Measurements from ENCODE around the gene HOXB9.

- TF ChIP-seq POLR2A (IDR thresholded peaks at IDR 0.05), result no peak
- TF ChIP-seq, protein P1, sequence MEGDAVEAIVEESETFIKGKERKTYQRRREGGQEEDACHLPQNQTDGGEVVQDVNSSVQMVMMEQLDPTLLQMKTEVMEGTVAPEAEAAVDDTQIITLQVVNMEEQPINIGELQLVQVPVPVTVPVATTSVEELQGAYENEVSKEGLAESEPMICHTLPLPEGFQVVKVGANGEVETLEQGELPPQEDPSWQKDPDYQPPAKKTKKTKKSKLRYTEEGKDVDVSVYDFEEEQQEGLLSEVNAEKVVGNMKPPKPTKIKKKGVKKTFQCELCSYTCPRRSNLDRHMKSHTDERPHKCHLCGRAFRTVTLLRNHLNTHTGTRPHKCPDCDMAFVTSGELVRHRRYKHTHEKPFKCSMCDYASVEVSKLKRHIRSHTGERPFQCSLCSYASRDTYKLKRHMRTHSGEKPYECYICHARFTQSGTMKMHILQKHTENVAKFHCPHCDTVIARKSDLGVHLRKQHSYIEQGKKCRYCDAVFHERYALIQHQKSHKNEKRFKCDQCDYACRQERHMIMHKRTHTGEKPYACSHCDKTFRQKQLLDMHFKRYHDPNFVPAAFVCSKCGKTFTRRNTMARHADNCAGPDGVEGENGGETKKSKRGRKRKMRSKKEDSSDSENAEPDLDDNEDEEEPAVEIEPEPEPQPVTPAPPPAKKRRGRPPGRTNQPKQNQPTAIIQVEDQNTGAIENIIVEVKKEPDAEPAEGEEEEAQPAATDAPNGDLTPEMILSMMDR (IDR thresholded peaks at IDR 0.05), result no peak
Observed at GRCh38 chr17:48574505-48575065, 51.6 kb downstream of the HOXB9 start.

All from testis (tissue), 2 donors.